Sigmoid colon (tissue), 7 donors: ENCODE data around the gene PRMT9. TPM values are rescaled to one million over a fixed set of nuclear protein-coding genes. Genes with fewer than 3 reads are reported as not detected.

ENCODE experiments used
- DNase-seq: peaks from one replicate; pipeline ENCODE4 v3.0.0-alpha.2; 2019
- H3K27ac ChIP-seq, 4 donors: fragments of 200-600 bp; sonication (generic); one replicate each; pipeline ENCODE4 v1.5.1; 2016 to 2019; ENCODE audit warnings: mild to moderate bottlenecking in 1 of 4
- H3K27me3 ChIP-seq, 3 donors: fragments of 200-600 bp; sonication (generic); one replicate each; pipeline ENCODE4 v1.5.1; 2019; ENCODE audit warnings: mild to moderate bottlenecking in 1 of 3
- H3K36me3 ChIP-seq, 4 donors: fragments of 200-600 bp; sonication (generic); one replicate each; pipeline ENCODE4 v1.5.1; 2016 to 2019
- H3K4me1 ChIP-seq, 4 donors: fragments of 200-600 bp; sonication (generic); one replicate each; pipeline ENCODE4 v1.5.1; 2017 to 2019
- H3K4me3 ChIP-seq, 4 donors: fragments of 200-600 bp; sonication (generic); one replicate each; pipeline ENCODE4 v1.5.1; 2017 to 2019; ENCODE audit warnings: mild to moderate bottlenecking in 2 of 4, moderate library complexity in 1 of 4
- H3K9me3 ChIP-seq, 4 donors: fragments of 200-600 bp in 3 of 4; sonication (generic) in 3 of 4; one replicate each; pipeline versions ENCODE4 v1.5.1 to v1.6.1; 2013 to 2019
- EP300 ChIP-seq, 4 donors: sonication (generic); formaldehyde crosslinking; IDR thresholded peaks; one replicate each; pipeline ENCODE4 v1.6.1; 2017; ENCODE audit warnings: antibody characterized with exemption in 4 of 4
- POLR2A ChIP-seq, 2 donors: fragments of 450-650 bp; IDR thresholded peaks; one replicate each; pipeline ENCODE4 v1.6.1; 2016; ENCODE audit warnings: antibody characterized with exemption in 2 of 2, mild to moderate bottlenecking in 2 of 2, moderate library complexity in 2 of 2
- POLR2AphosphoS5 ChIP-seq, 4 donors: sonication (generic); formaldehyde crosslinking; IDR thresholded peaks; one replicate each; pipeline ENCODE4 v1.6.1; 2017; ENCODE audit warnings: antibody characterized with exemption in 4 of 4
- WGBS, 2 donors: extraction: QIAGEN DNeasy Blood & Tissue Kit; methylation state at CpG; one replicate each; pipeline ENCODE4 v1.1.7; 2013; 5-methylcytosine and 5-hydroxymethylcytosine counted together
- intact Hi-C: fragments of 100-400 bp; cut with DNase I; formaldehyde crosslinking; loops from one replicate; pipeline ENCODE4 v1.15.1; 2023
- polyA plus RNA-seq, 3 donors: library from polyadenylated mRNA; stranded (reverse); fragments of 200-250 nt; gene quantifications; one replicate each; pipeline ENCODE4 v1.2.3, GENCODE V29; 2013
- total RNA-seq, 4 donors: library from RNA; depleted of rRNA; stranded (reverse); fragments of >200 nt; gene quantifications; one replicate each; pipeline ENCODE4 v1.1.0, GENCODE V29; 2016
- TF ChIP-seq, protein P1 (sequence below), 4 experiments: fragments of 450-650 bp in 3 of 4; fragments of 200-600 bp in 1 of 4; IDR thresholded peaks; one replicate each; pipeline ENCODE4 v1.5.1; 2016 to 2019; ENCODE audit warnings: antibody characterized with exemption in 4 of 4, mild to moderate bottlenecking in 3 of 4, moderate library complexity in 2 of 4
- donor health status: healthy with polysubstance abuse.
- donor health status: Bipolar disorder and iron deficiency.
- donor health status: healthy.

Gene PRMT9
- 10 to 100 TPM in 2 of 4 donors, 1 to 10 TPM in 2; 7.1 to 10.7 (median 10.0) TPM for total RNA-seq
- polyA plus RNA-seq = 1 to 10 TPM; 1.8 to 3.5 (median 3.5) TPM

DNA sequence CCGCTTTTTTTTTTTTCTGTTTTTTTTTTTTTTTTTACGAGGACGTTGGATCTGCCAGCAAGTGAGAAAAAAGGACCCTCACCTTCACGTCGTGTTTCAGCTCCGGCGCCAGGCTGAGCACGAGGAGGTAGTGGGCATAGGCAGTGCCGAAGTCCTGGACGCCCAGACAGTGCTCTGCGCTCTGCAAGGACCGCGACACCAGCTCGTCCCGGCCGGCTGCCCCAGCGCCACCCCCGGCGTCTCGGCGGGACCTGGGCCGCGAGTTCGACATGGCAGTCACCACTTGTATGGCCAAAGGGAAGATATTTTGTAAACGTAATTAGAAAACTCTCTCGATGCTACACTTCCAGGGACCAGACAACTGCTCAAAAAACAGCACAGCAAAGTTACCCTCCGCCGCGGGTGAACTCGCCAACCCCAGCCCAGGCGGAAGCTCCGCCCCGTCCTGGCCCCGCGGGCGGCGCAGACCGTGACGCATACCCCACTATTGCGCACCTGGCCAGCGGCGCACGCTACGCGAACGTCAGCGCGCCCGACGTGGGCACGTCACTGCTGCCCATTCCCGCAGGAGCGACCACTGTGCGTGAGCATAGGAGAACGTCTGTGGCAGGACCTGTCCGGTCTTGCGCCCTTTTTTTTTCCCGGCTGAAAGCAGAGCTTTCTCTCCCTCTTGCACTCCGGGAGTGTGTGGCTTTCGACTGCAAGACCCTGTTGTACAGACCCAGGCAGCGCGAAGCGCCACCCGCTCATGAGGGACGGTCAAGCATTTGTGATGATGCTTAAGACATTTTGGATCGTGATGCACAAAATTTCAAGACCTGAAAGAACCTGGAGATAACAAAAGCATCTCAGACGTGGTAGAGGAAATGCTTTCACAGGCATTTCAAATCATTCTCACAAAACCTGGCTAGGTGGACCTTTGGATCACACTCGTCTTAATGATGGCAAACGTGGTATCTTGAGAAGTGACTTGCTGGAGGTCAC, at the start of gene PRMT9:
TSS of gene PRMT9 (minus strand) at position 447 of the 984 bp plus-strand sequence. CDS start at position 271, 176 bp downstream.
- intact Hi-C loops = loop anchor here (1.0 to 5.0 kb wide), 4 partner anchors 49 to 1747 kb away; partner anchors contain the start of genes ARHGAP10, NR3C2 and ZNF827
- no peaks in the 10 kb centered on the region for H3K9me3 ChIP-seq
- TF ChIP-seq, protein P1, sequence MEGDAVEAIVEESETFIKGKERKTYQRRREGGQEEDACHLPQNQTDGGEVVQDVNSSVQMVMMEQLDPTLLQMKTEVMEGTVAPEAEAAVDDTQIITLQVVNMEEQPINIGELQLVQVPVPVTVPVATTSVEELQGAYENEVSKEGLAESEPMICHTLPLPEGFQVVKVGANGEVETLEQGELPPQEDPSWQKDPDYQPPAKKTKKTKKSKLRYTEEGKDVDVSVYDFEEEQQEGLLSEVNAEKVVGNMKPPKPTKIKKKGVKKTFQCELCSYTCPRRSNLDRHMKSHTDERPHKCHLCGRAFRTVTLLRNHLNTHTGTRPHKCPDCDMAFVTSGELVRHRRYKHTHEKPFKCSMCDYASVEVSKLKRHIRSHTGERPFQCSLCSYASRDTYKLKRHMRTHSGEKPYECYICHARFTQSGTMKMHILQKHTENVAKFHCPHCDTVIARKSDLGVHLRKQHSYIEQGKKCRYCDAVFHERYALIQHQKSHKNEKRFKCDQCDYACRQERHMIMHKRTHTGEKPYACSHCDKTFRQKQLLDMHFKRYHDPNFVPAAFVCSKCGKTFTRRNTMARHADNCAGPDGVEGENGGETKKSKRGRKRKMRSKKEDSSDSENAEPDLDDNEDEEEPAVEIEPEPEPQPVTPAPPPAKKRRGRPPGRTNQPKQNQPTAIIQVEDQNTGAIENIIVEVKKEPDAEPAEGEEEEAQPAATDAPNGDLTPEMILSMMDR (IDR thresholded peaks at IDR 0.05) = no peak
- TF ChIP-seq POLR2AphosphoS5 (IDR thresholded peaks at IDR 0.05) = peak; percentile 96 to 99 (median 98)
- peak in 3 of 4 donors; percentile 94 to 95 (median 94) for TF ChIP-seq EP300 (IDR thresholded peaks at IDR 0.05)
- peak; percentile 87 to 90 for TF ChIP-seq POLR2A (IDR thresholded peaks at IDR 0.05)
- H3K27me3 ChIP-seq = no peaks in the 10 kb centered on the region
- WGBS, 2 donors = 0% methylated on average over 69 of the region's 69 CpGs
- peak within 1 kb of the TSS; percentile 65 to 90 (median 80) for H3K4me3 ChIP-seq
- peak within 1 kb of the TSS; percentile 84 to 95 (median 92) for H3K27ac ChIP-seq
- DNase-seq = peak; percentile 96
- H3K36me3 ChIP-seq = peaks cover 0 to 9% (median 0%) of the 10 kb centered on the region in 4 donors
- H3K4me1 ChIP-seq = peaks cover 0 to 22% (median 16%) of the 10 kb centered on the region in 4 donors

DNA sequence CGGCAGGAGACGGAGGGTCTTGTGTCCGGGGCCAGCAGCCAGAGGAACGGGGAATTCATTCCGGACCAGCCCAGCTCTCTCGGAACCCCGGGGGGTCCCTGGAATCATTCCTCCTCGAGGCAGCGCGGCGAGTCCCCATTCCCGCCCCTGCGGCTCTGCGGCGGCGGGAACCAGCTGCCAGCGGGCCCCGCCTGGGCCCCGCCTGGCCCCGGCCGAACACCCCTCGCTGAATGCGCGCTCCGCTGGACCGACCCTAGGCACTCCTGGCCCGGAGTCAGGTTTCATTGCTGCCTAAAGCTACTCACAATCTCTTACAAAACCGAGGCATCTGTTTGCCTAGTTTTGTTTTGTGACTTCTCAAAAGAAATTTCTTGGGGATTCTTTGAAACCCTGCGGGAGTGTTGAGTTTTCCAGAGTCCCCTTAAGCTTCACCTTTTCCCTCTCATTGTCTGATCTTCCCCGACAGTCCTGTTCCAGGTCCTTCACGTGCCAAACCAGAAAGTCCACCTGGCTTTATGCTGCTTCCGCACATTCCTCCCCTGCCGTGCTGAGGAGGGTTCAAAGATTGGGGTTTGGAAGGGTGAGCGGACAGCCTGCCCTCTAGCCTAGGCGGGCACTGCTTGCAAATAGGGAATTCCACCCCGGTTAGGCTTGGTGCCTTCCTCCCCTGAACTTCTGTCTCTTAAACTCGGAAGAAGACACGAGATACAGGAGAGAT, 48.7 kb upstream of the PRMT9 start:
- Histone ChIP-seq H3K4me3 (peak overlapping the region; percentile 58 to 82 (median 80)), H3K9me3 (no peaks in the 10 kb centered on the region), H3K36me3 (no peaks in the 10 kb centered on the region), H3K27me3 (no peaks in the 10 kb centered on the region), H3K4me1 (peaks cover 0 to 52% (median 36%) of the 10 kb centered on the region in 4 donors), H3K27ac (peak overlapping the region; percentile 87 to 97 (median 95))
- 1 to 2% methylated on average over 38 of the region's 38 CpGs for WGBS, 2 donors
- intact Hi-C loops = loop anchor here (2.0 to 5.0 kb wide), 2 partner anchors 48 to 115 kb away; partner anchors contain the start of gene PRMT9
- TF ChIP-seq, protein P1 (IDR thresholded peaks at IDR 0.05) = no peak
- peak in 1 of 4 donors; percentile 10 for TF ChIP-seq POLR2AphosphoS5 (IDR thresholded peaks at IDR 0.05)
- DNase-seq = peak; percentile 72

DNA sequence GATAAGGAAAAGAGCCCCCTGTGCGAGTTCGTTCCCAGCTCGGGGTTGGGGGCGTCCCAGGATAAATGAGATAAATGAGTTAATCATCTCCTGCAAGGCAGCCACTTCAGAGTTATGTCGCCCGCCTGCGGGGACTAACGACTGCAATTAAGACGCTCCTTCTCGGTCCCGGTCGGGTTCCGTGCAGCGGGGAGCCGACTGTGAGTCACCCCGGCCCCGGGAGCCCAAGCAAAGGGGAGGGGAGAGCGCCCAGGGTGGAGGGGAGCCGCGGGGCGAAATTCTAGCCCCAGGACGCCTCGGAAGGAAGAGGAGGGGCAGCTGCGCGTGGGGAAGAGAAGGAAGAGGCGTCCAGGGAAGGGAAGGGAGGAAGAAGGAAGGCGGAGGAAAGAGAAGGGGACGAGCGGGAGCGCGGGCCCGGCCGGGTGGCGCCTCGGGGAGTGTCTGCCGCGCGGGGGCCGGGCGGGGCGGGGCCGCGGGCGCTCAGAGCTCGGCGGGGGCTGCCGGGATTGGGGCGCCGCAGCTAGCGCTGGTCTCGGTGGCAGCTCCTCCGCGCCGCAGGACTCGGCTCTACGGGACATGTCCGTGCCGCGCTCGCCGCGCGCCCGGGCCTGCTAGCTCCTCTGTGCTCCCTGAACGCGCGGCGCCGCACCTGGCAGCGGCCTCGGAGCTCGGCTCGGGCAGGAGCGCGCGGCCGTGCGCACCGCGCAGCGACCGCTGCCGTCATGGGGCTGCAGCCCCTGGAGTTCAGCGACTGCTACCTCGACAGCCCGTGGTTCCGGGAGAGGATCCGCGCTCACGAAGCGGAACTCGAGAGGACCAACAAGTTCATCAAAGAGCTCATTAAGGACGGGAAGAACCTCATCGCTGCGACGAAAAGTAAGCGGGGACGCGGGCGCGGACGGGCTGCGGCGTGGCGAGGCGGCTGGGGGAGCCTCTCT, 47.9 kb upstream of the PRMT9 start, which contains the start of gene ARHGAP10:
TSS of gene ARHGAP10 (plus strand) at position 509 of the 938 bp plus-strand sequence. CDS start at position 723, 214 bp downstream.
- Histone ChIP-seq H3K4me1 (peaks cover 0 to 44% (median 29%) of the 10 kb centered on the region in 4 donors), H3K27me3 (no peaks in the 10 kb centered on the region), H3K36me3 (no peaks in the 10 kb centered on the region), H3K4me3 (peak within 1 kb of the TSS; percentile 58 to 82 (median 80)), H3K27ac (peak within 1 kb of the TSS; percentile 87 to 97 (median 95)), H3K9me3 (no peaks in the 10 kb centered on the region)
- intact Hi-C loops = loop anchor here (2.0 to 5.0 kb wide), 3 partner anchors 47 to 135 kb away; partner anchors contain the start of gene PRMT9
- TF ChIP-seq POLR2A (IDR thresholded peaks at IDR 0.05) (no peak), POLR2AphosphoS5 (IDR thresholded peaks at IDR 0.05) (peak; percentile 25 to 84 (median 62)), EP300 (IDR thresholded peaks at IDR 0.05) (no peak)
- TF ChIP-seq, protein P1 (IDR thresholded peaks at IDR 0.05) = no peak
- WGBS, 2 donors = 1% methylated on average over 106 of the region's 106 CpGs
- DNase-seq = peak; percentile 92
